GM18951 (cell line): ENCODE results near the gene NDUFAF2.

Experiments used
- POLR2A ChIP-seq: IDR thresholded peaks from 4 replicates; pipeline ENCODE4 v1.6.1; 2011; ENCODE audit warnings: mild to moderate bottlenecking; ENCODE audit not compliant: insufficient read length, insufficient read depth; ENCODE audit errors: extremely low read depth
- in situ Hi-C: fragments of 300-500 bp; cut with MboI; formaldehyde crosslinking; loops from one replicate; pipeline ENCODE4 v1.12.0; 2022; ENCODE audit warnings: low sequenced_read_pairs, mixed read lengths, inconsistent platforms; ENCODE audit not compliant: unreplicated experiment

Gene NDUFAF2

DNA sequence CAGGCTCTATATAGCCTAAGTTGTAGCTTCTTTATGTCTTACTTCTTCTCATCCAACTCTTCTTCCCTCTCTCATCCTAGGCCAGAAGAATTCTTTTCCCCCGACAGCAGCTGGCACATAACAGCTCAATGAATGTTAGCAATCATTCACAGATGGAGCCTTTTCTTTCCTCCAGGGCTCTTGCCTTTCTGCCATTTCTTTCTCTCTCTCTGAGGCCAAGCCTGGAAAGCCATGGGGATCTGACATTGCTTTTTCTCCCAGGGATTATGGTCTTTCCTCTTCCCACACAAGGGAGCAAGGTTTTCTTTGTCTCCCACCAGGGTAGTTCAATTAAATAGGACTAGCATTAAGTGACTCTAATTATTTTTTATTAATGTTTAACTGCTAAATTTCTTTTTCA lies 196.8 kb downstream of the NDUFAF2 start:
- TF ChIP-seq POLR2A = no peak
- in situ Hi-C loops = no loop called here

DNA sequence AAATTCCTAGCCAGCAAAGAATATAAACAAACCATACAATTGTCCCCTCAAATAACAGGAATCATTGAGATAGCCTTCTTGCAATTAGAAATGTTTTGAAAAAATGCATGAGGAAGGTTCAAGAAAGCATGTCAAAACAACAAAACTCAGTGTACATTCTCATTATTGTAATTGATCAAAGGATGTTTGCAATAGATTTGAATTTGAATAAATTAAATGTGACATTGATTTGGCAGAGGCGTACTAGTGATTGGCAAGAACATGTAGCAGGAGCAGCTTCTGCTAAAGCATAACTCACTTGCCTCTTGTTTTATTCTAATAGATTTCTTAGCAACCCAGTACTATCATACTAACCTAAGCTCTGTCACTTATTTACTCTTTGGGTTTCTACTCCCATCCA lies 197.4 kb downstream of the NDUFAF2 start:
- TF ChIP-seq POLR2A = no peak
- in situ Hi-C loops = no loop called here

DNA sequence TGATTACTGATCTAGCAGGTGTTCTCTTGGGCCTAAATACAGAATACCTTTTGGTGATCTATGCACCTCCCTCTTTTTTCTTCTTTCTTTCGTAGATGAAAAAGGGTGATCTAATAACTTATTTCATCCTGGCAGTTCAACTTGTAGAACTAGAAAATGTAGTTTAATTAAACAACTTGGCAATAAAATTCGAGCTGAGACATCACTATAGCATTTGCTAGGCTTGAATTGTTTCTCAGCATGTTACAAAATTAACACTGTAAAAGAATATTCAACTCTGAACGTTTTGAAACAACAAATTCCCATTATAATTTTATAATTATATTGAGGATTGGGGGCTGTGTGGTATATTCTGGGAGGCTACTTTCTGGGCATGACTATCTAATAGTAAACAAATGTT lies 197.8 kb downstream of the NDUFAF2 start:
- TF ChIP-seq POLR2A = no peak
- in situ Hi-C loops = no loop called here

DNA sequence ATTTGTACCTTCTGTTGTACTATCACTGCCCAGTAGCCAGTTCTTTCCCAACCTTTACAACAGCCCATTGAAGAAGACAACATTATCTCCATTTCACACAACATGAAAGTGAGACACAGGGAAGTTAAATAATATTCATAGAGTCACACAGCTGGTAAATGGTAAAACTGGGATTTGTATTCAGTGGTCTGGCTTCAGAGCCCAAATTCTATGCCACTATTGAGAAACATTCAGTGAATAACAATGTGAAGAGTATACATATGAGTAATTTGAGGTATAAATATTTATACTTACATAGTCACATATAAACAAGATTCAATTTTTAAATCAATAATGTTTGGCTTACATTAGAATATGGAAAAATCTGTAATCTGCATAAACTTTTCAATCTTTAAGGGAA lies 203.5 kb downstream of the NDUFAF2 start:
- in situ Hi-C loops = no loop called here
- no peak for TF ChIP-seq POLR2A

DNA sequence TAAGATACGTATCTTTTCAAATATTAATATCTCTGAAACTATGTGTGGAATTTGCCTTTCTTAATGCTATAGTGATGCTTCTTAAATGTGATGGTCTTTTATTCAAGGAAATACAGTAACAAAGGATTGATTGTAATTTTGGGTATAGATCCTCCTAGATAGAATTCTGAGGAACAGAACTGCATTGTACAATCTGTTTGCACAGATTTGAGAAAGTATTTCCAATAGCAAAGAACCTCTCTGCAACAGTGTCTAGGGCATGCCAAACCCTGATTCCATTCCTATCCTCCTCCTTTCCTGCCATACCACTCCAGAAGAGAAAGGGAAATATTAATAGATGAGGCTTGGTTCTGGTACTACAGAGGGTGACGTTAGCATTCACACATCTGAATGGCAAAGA lies 206.9 kb downstream of the NDUFAF2 start:
- in situ Hi-C loops = no loop called here
- no peak for TF ChIP-seq POLR2A

DNA sequence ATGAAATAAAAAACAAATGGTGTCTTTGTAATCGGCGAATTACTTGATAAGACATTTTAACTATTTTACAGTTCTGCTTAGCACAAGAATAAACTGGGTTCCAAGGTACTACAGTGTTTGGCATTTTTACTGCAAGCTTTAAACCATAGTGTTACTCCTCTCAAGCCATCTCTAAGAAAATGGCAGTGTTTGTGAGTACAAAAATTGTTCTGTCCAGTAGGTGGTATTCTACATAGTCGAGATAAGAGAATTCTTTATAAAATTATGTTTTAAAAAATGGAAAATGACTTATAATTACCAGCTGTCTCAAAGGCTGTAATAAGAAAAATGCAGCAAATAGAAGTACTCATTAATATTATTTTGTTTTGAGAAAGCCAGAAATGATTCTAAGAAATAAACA lies 214.1 kb downstream of the NDUFAF2 start:
- TF ChIP-seq POLR2A = no peak
- in situ Hi-C loops = no loop called here

DNA sequence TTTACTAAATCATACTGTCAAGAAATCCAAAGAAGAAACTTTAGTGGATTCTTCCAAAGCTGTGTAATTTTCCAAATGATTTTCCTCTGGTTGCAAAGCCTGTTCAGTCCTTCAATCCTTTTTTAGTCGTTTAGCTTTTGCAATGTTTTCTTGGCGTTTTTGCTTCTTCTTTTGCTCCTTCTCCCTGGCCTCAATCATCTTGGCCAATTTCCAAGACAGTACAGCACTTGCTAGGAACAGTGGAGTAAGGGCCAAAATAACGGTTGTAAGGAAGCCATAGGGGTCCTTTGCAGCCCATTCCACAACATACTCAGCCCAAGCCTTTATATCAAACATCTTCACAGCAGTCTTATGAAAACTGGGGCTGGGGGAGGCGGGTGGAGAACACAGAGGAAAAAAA lies 214.8 kb downstream of the NDUFAF2 start:
- TF ChIP-seq POLR2A = no peak
- in situ Hi-C loops = no loop called here

DNA sequence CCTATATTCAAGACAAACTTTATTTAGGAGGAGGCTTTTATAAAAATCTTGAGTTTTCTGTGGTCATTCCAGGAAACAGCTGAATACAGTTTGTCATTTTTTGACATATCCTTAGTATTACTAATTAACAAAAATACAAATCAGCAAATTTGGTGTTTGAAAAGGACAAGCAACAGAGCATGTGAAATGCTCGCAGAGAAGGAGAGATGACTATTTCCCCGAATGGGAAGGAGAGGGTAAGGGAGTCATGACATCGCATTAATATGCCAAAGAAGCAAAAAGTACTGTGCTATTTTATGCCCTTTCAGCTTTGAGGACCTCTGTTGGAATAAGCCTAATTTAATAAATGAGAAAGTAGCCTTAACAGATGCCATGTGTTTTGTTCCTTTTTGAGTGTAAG lies 215.5 kb downstream of the NDUFAF2 start:
- in situ Hi-C loops = no loop called here

DNA sequence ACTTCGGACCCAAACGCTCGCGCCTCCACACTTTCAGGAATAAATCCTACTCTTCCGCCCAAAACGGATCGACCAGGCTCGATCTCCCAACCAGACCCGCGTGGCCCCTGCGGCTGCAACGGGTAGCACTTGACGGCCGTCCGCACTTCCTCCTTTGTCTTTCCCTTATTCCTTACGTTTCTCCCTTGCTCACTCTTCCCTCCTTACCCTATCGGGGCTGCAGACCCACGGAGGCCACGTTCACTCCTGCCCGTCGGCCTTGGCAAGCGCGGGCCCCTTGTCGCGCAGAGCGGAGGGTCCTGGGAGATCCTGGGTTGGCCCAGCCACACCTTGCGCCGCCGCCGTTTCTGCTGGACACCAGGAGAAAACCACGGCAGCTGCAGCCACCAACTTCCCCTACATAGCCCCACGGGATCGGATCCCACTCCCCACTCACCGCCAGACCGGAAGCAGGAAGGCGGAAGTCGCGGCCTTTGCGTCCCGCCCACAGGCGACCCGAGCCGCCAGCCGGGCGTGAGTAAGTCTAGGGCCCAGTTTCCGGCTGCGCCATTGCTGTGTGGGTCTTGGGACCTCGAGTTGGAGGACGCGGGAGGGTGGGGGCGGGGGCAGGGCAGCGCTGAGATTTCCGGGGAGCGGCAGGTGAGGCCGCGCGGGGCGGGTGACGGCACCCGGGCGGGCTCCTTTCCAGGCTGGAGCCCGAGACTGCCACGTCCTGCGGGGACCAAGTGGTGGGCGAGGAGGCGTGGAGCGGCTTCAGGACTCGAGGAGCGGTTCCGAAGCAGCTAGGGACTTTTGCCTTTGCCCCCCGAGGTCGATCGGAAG lies 217.2 kb downstream of the NDUFAF2 start, which contains the start of gene SMIM15:
Gene SMIM15 (minus strand): TSS at position 459 of the 822 bp plus-strand sequence. CDS start 2,297 bp downstream, outside the sequence.
- in situ Hi-C loops = no loop called here
- TF ChIP-seq POLR2A = peak; percentile 86

More for the DNA sequence above, 215.5 kb downstream of the NDUFAF2 start:
- no peak for TF ChIP-seq POLR2A

DNA sequence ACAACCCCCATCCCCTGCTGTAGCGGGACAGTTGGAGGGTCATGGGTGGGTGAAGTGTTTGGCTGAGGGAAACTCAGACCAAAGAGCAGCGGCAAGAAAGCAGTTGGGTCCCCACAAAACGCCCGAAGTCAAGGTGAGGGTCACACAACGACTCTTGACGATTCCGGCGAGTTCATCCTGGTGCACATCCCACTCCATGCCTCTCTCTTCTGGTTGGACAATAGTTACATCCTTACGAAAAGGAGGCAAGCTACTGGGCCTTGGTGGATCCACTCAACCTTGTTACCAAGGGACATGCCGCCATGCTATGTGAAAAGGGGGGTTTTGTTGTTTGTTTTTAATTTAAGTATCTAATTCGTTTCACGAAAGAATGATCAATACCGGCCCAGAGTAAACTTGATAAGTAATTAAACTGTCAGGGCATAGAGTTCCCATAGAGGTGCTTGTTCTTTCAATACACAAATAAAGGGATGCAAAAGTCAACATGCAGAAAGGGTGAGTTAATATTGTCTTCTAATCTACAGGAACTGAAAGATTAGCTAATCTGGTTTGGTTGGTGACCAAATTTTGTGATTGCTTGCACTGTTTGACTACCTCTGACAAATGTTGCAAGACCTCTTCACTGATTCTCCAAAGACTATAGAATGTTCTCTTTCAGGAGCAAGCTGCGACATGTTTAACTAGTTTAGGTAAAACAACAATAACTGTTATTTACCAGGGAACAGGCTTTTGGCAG lies 218.0 kb downstream of the NDUFAF2 start:
- TF ChIP-seq POLR2A = no peak
- in situ Hi-C loops = no loop called here

DNA sequence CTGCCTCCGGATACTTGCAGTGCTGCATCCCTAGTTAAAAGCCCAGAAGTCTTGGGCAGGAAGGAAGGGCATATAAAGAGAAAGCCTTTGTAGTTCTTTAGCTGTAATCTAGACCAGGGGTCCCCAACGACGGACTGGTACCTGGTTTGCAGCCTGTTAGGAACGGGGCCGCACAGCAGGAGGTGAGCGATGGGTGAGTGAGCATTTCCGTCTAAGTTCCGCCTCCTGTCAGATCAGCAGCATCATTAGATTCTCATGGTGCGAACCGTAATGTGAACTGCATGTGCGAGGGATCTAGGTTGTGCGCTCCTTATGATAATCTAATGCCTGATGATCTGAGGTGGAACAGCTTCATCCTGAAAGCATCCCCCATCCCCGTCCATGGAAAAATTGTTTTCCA lies 218.9 kb downstream of the NDUFAF2 start:
- in situ Hi-C loops = no loop called here
- TF ChIP-seq POLR2A = no peak

DNA sequence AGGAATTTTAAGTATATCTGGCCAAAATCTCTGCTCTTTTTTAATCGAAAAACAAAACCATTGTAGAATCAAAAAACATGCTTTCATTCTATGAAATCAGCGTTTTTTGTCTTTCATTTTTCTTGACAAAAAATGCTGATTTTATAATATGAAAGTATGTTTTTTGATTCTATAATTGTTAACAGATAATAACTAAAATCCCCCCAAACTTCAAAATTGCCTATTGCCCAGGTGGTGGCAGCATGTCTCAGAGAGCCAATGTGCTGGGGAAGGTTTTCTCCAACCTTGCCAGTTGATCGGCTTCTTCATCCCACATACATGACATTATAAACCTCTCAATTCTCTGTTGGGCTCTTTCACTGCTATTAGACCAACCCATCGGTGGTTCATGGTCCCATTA lies 222.4 kb downstream of the NDUFAF2 start:
- no peak for TF ChIP-seq POLR2A
- in situ Hi-C loops = no loop called here

DNA sequence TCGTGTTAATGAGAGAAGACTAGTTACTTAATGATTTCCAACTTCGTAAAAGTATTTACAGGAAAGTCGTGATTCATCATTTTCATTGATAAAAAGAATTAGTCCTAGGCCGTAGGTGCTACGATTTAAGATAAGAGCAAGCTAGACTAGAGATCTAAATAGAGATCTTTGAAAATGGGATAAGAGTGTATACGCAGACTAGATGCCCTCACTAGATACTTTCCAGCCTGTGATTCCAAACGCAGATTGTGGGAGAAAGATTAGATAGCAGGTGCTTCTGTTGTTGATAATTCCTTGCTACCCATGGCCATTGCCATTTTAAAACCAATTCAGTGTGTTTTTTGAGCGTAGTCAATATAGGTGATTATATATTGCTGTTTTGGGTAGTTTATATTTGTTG lies 223.9 kb downstream of the NDUFAF2 start:
- TF ChIP-seq POLR2A = no peak
- in situ Hi-C loops = no loop called here

DNA sequence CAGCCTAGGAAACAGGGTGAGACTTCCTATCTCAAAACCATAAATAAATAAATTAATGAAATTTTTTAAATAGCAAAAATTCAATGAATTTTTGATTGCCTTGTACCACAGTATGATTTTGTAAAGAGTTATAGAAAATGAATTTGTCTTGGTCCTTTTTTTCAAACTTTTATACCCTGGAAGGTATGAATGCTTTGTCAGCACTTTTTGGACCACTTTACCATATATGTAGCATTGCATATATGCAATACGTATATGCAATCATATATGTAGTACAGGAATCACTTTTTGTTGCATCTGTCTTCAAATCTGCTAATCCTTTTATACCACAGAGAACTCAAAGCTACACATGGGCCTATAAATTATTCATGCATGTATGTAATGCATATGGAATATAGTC lies 226.5 kb downstream of the NDUFAF2 start:
- no peak for TF ChIP-seq POLR2A
- in situ Hi-C loops = no loop called here
